ENCODE data around the gene CCDC68. TPM values are rescaled to one million over a fixed set of nuclear protein-coding genes. Genes with fewer than 3 reads are reported as not detected.
A peak's percentile ranks its signal among the peaks of the same experiment; 100 is the strongest.

Gene CCDC68
- total and polyA plus RNA-seq, 2 of the 13 experiments (the other 11 are each of a cell fraction or from before 2014, with no cell fraction given): 4.6 to 13.3 TPM

- TF ChIP-seq ZNF660 (CRISPR knock-in tag; IDR thresholded peaks at IDR 0.05; ENCODE audit: borderline replicate concordance, low read depth) (no peak), THRA (CRISPR knock-in tag; IDR thresholded peaks at IDR 0.05; ENCODE audit: borderline replicate concordance) (peak; percentile 78; the same call in 1 of the 2 replicates), ZNF766 (CRISPR knock-in tag; IDR thresholded peaks at IDR 0.05; ENCODE audit: borderline replicate concordance) (no peak), ZNF761 (CRISPR knock-in tag; conservative IDR thresholded peaks at IDR 0.05) (no peak), TFDP2 (CRISPR knock-in tag; IDR thresholded peaks at IDR 0.05) (peak; percentile 65), NR2F2 (IDR thresholded peaks at IDR 0.05; ENCODE audit: borderline replicate concordance, low read depth) (peak; percentile 91), TEAD2 (CRISPR knock-in tag; IDR thresholded peaks at IDR 0.05) (no peak), SAP130 (CRISPR knock-in tag; IDR thresholded peaks at IDR 0.05; ENCODE audit: low read depth) (peak; percentile 89), DPF2 (CRISPR knock-in tag; IDR thresholded peaks at IDR 0.05; ENCODE audit: borderline replicate concordance, low read depth) (peak; percentile 78; the same call in 1 of the 2 replicates), MAZ (IDR thresholded peaks at IDR 0.05; ENCODE audit: borderline replicate concordance, low read depth, low read length) (peak; percentile 85; the same call in 1 of the 2 replicates), MAZ (CRISPR knock-in tag; IDR thresholded peaks at IDR 0.05; ENCODE audit: low read depth) (peak; percentile 82), ZFP62 (CRISPR knock-in tag; IDR thresholded peaks at IDR 0.05) (no peak), ZBTB14 (CRISPR knock-in tag; IDR thresholded peaks at IDR 0.05) (no peak), HMGA1 (CRISPR knock-in tag; conservative IDR thresholded peaks at IDR 0.05) (no peak), ZNF773 (CRISPR knock-in tag; IDR thresholded peaks at IDR 0.05; ENCODE audit: borderline replicate concordance) (no peak), PBX3 (CRISPR knock-in tag; IDR thresholded peaks at IDR 0.05; ENCODE audit: borderline replicate concordance) (no peak), GTF2F1 (IDR thresholded peaks at IDR 0.05; ENCODE audit: low read length) (no peak), ZMYM4 (CRISPR knock-in tag; IDR thresholded peaks at IDR 0.05) (peak; percentile 88), MAFG (CRISPR knock-in tag; IDR thresholded peaks at IDR 0.05) (no peak), SIX4 (CRISPR knock-in tag; IDR thresholded peaks at IDR 0.05) (peak; percentile 65; the same call in 1 of the 2 replicates), SMAD3 (CRISPR knock-in tag; IDR thresholded peaks at IDR 0.05) (peak; percentile 71; the same call in 1 of the 2 replicates), MTF2 (CRISPR knock-in tag; IDR thresholded peaks at IDR 0.05; ENCODE audit: borderline replicate concordance) (no peak), HNF4A (CRISPR knock-in tag; IDR thresholded peaks at IDR 0.05) (peak; percentile 93), ASH2L (IDR thresholded peaks at IDR 0.05; ENCODE audit: insufficient read length, low read depth, low read length) (peak; percentile 88), FOXK2 (IDR thresholded peaks at IDR 0.05) (no peak), RARG (CRISPR knock-in tag; IDR thresholded peaks at IDR 0.05; ENCODE audit: low read depth) (no peak), RARA (CRISPR knock-in tag; IDR thresholded peaks at IDR 0.05) (peak; percentile 93)
These were observed 13.1 kb downstream of the CCDC68 start (continued) for GRCh38 chr18:54946149-54946581.

Data from HepG2 (cell line).